Measurements from ENCODE around the gene STXBP4. TPM values are rescaled to one million over a fixed set of nuclear protein-coding genes. Genes with fewer than 3 reads are reported as not detected.
A peak's percentile ranks its signal among the peaks of the same experiment; 100 is the strongest.

Gene STXBP4
- total RNA-seq, 1 donor from 2014 or later, result 12.6 TPM

DNA sequence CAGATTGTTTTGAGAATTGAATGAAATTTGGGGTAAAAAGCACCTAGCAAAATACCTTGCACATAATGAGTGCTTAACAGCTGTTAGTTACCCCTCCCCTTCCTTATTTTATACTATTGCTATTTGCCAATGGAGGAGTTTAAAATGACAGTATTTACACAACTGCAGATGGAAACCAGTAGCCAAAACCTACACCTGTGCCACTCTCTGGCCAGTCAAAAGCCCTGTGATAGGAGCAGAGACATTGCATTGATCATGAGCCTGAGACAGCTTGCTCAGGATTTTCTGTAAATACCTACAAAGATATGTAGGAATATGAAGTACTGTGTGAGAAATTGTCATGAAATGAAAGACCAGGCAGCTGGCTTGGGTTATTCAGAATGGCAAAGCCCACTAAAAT, 180.9 kb downstream of the STXBP4 start:
- Histone ChIP-seq H3K27ac (ENCODE audit: low read depth, low read length) (no peak overlapping the region), H3K4me1 (ENCODE audit: insufficient read depth, low read length) (no peaks in the 10 kb centered on the region), H3K9ac (ENCODE audit: low read length) (no peak overlapping the region), H3K4me3 (ENCODE audit: insufficient read depth, low read depth, low read length) (no peak overlapping the region), H3K36me3 (ENCODE audit: insufficient read depth, low read length) (no peaks in the 10 kb centered on the region), H4K20me1 (ENCODE audit: insufficient read depth, low read length) (no peaks in the 10 kb centered on the region), H3K27me3 (ENCODE audit: insufficient read depth, low read length) (no peaks in the 10 kb centered on the region), H2AFZ (ENCODE audit: low read depth, low read length) (no peak overlapping the region), H3K9me3 (ENCODE audit: insufficient read depth, low read depth, low read length) (no peaks in the 10 kb centered on the region), H3K4me2 (ENCODE audit: low read length) (no peak overlapping the region), H3K79me2 (ENCODE audit: insufficient read depth, low read length) (no peaks in the 10 kb centered on the region)
- no peak overlapping the region for H3K27ac Mint-ChIP-seq (ENCODE audit: unreplicated experiment)
- H3K36me3 Mint-ChIP-seq (ENCODE audit: low read depth, unreplicated experiment), result peaks cover 2% of the 10 kb centered on the region
- FAIRE-seq (no peak), DNase-seq (ENCODE audit: low read depth) (no peak)
- TF ChIP-seq, protein P1, sequence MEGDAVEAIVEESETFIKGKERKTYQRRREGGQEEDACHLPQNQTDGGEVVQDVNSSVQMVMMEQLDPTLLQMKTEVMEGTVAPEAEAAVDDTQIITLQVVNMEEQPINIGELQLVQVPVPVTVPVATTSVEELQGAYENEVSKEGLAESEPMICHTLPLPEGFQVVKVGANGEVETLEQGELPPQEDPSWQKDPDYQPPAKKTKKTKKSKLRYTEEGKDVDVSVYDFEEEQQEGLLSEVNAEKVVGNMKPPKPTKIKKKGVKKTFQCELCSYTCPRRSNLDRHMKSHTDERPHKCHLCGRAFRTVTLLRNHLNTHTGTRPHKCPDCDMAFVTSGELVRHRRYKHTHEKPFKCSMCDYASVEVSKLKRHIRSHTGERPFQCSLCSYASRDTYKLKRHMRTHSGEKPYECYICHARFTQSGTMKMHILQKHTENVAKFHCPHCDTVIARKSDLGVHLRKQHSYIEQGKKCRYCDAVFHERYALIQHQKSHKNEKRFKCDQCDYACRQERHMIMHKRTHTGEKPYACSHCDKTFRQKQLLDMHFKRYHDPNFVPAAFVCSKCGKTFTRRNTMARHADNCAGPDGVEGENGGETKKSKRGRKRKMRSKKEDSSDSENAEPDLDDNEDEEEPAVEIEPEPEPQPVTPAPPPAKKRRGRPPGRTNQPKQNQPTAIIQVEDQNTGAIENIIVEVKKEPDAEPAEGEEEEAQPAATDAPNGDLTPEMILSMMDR (IDR thresholded peaks at IDR 0.05; ENCODE audit: insufficient read depth, low read depth, low read length), result no peak
- no peaks in the 10 kb centered on the region for H3K9me3 Mint-ChIP-seq (ENCODE audit: unreplicated experiment)
- no peak overlapping the region for H3K4me3 Mint-ChIP-seq (ENCODE audit: unreplicated experiment)
- no peaks in the 10 kb centered on the region for H3K4me1 Mint-ChIP-seq (ENCODE audit: low read depth, unreplicated experiment)
- no peaks in the 10 kb centered on the region for H3K27me3 Mint-ChIP-seq (ENCODE audit: low read depth, unreplicated experiment)

DNA sequence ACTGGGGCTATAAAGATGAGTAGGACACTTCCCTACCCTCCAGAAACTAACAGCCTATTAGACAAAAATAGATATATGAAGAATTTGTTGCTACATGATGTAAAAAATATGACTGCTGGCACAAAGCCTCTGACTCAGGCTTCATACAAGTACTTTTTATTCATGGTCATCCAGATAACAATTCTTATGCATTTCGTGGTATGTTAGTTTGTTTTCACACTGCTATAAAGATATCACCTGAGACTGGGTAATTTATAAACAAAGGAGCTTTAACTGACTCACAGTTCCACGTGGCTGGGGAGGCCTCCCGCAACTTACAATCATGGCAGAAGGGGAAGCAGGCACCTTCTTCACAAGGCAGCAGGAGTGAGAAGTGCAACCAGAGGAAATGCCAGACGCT, 183.7 kb downstream of the STXBP4 start:
- no peaks in the 10 kb centered on the region for H3K9me3 ChIP-seq (ENCODE audit: insufficient read depth, low read depth, low read length)
- no peak for FAIRE-seq
- no peaks in the 10 kb centered on the region for H3K79me2 ChIP-seq (ENCODE audit: insufficient read depth, low read length)
- H3K4me1 ChIP-seq (ENCODE audit: insufficient read depth, low read length), result peaks cover under 1% of the 10 kb centered on the region
- no peak overlapping the region for H3K9ac ChIP-seq (ENCODE audit: low read length)
- H3K4me1 Mint-ChIP-seq (ENCODE audit: low read depth, unreplicated experiment), result peaks cover 1% of the 10 kb centered on the region
- H4K20me1 ChIP-seq (ENCODE audit: insufficient read depth, low read length), result no peaks in the 10 kb centered on the region
- no peaks in the 10 kb centered on the region for H3K27me3 Mint-ChIP-seq (ENCODE audit: low read depth, unreplicated experiment)
- TF ChIP-seq, protein P1 (IDR thresholded peaks at IDR 0.05; ENCODE audit: insufficient read depth, low read depth, low read length), result no peak
- TF ChIP-seq EZH2 (IDR thresholded peaks at IDR 0.05; ENCODE audit: insufficient read depth, low read length), result no peak
- H3K27ac Mint-ChIP-seq (ENCODE audit: unreplicated experiment), result no peak overlapping the region
- H3K36me3 Mint-ChIP-seq (ENCODE audit: low read depth, unreplicated experiment), result peaks cover 2% of the 10 kb centered on the region
- no peak overlapping the region for H2AFZ ChIP-seq (ENCODE audit: low read depth, low read length)
- no peaks in the 10 kb centered on the region for H3K27me3 ChIP-seq (ENCODE audit: insufficient read depth, low read length)
- H3K4me3 ChIP-seq (ENCODE audit: insufficient read depth, low read depth, low read length), result no peak overlapping the region
- H3K36me3 ChIP-seq (ENCODE audit: insufficient read depth, low read length), result no peaks in the 10 kb centered on the region
- no peak overlapping the region for H3K27ac ChIP-seq (ENCODE audit: low read depth, low read length)
- H3K4me2 ChIP-seq (ENCODE audit: low read length), result no peak overlapping the region
- no peaks in the 10 kb centered on the region for H3K9me3 Mint-ChIP-seq (ENCODE audit: unreplicated experiment)
- H3K4me3 Mint-ChIP-seq (ENCODE audit: unreplicated experiment), result no peak overlapping the region
- peak; percentile 38 for DNase-seq (ENCODE audit: low read depth)

DNA sequence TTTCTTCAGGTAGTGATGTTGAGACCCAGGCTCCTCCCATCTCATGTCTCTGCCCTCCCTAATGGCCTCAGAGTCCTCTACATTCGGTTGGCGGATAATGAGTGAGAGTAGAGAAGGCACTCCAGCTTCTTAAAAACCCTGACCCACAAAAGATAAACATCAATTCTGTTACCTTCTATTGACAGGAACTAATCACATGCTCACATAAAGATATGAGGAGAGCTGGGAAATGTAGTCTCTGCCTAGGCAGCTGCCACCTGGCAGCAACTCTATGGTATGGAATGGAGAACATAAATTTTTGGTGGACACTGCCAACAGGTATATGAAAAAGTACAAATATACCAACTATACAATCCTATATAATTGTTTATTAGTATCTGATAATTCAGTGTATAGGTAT, 185.5 kb downstream of the STXBP4 start:
- Mint-ChIP-seq H3K4me1 (ENCODE audit: low read depth, unreplicated experiment) (peaks cover 3% of the 10 kb centered on the region), H3K27ac (ENCODE audit: unreplicated experiment) (no peak overlapping the region), H3K27me3 (ENCODE audit: low read depth, unreplicated experiment) (no peaks in the 10 kb centered on the region), H3K9me3 (ENCODE audit: unreplicated experiment) (no peaks in the 10 kb centered on the region), H3K36me3 (ENCODE audit: low read depth, unreplicated experiment) (peaks cover 2% of the 10 kb centered on the region), H3K4me3 (ENCODE audit: unreplicated experiment) (no peak overlapping the region)
- H2AFZ ChIP-seq (ENCODE audit: low read depth, low read length), result no peak overlapping the region
- no peaks in the 10 kb centered on the region for H3K36me3 ChIP-seq (ENCODE audit: insufficient read depth, low read length)
- no peaks in the 10 kb centered on the region for H3K27me3 ChIP-seq (ENCODE audit: insufficient read depth, low read length)
- H3K9me3 ChIP-seq (ENCODE audit: insufficient read depth, low read depth, low read length), result no peaks in the 10 kb centered on the region
- no peaks in the 10 kb centered on the region for H3K79me2 ChIP-seq (ENCODE audit: insufficient read depth, low read length)
- no peak for DNase-seq (ENCODE audit: low read depth)
- H3K4me2 ChIP-seq (ENCODE audit: low read length), result no peak overlapping the region
- no peak overlapping the region for H3K4me3 ChIP-seq (ENCODE audit: insufficient read depth, low read depth, low read length)
- no peak for FAIRE-seq
- H3K9ac ChIP-seq (ENCODE audit: low read length), result no peak overlapping the region
- H3K4me1 ChIP-seq (ENCODE audit: insufficient read depth, low read length), result peaks cover 3% of the 10 kb centered on the region
- H4K20me1 ChIP-seq (ENCODE audit: insufficient read depth, low read length), result no peaks in the 10 kb centered on the region
- TF ChIP-seq EZH2 (IDR thresholded peaks at IDR 0.05; ENCODE audit: insufficient read depth, low read length), result no peak
- TF ChIP-seq, protein P1 (IDR thresholded peaks at IDR 0.05; ENCODE audit: insufficient read depth, low read depth, low read length), result no peak
- H3K27ac ChIP-seq (ENCODE audit: low read depth, low read length), result no peak overlapping the region
